SKM-1 treated with dmso at 0.1 percent for 144 hours (cell line): Measurements from ENCODE around the gene KLHL4.
"Not testable (repeated sequence)": the region's sequence is repeated elsewhere in the genome, so short reads cannot be mapped to it uniquely, and the experiment has no call there.

ENCODE experiments used
- DNase-seq: peaks from one replicate; lab custom pipeline; 2025; ENCODE audit not compliant: unreplicated experiment; lab: John Stamatoyannopoulos, UW

The KLHL4 gene

GRCh38 chrX:87661761-87662160 is 144.2 kb downstream of the KLHL4 start:
- no peak for DNase-seq

- no peak for DNase-seq
These were observed 145.8 kb downstream of the KLHL4 start for GRCh38 chrX:87663421-87663820.

GRCh38 chrX:87664381-87664780 is 146.8 kb downstream of the KLHL4 start:
- DNase-seq: peak; percentile 0

- no peak for DNase-seq
These were observed 162.2 kb downstream of the KLHL4 start for GRCh38 chrX:87679849-87680248.

GRCh38 chrX:87687703-87688102 is 170.1 kb downstream of the KLHL4 start:
- DNase-seq: no peak

- not testable (repeated sequence) for DNase-seq
These were observed 170.6 kb downstream of the KLHL4 start for GRCh38 chrX:87688113-87688748.

- DNase-seq: not testable (repeated sequence)
These were observed 171.6 kb downstream of the KLHL4 start for GRCh38 chrX:87689218-87689617.

GRCh38 chrX:87693204-87693603 is 175.6 kb downstream of the KLHL4 start:
- DNase-seq: no peak

GRCh38 chrX:87697409-87697808 is 179.8 kb downstream of the KLHL4 start:
- no peak for DNase-seq

GRCh38 chrX:87702795-87703194 is 185.2 kb downstream of the KLHL4 start:
- DNase-seq: no peak

- DNase-seq: not testable (repeated sequence)
These were observed 185.9 kb downstream of the KLHL4 start for GRCh38 chrX:87703469-87703868.

GRCh38 chrX:87706134-87706533 is 188.5 kb downstream of the KLHL4 start:
- no peak for DNase-seq

- no peak for DNase-seq
These were observed 193.0 kb downstream of the KLHL4 start for GRCh38 chrX:87710580-87710979.
